CD4-positive, alpha-beta memory T cell (primary cell): Measurements from ENCODE around the gene NEU2. TPM values are rescaled to one million over a fixed set of nuclear protein-coding genes. Genes with fewer than 3 reads are reported as not detected.

ENCODE experiments used
- CTCF ChIA-PET: fragments of 350-600 bp; sonication (Branson Sonifier 250); formaldehyde crosslinking; loops from one replicate; lab custom pipeline; 2021; ENCODE audit warnings: inconsistent platforms; ENCODE audit not compliant: partially characterized antibody; lab: Charles Lee
- POLR2A ChIA-PET: fragments of 350-600 bp; sonication (Branson Sonifier 250); formaldehyde crosslinking; loops from one replicate; lab custom pipeline; 2021; ENCODE audit not compliant: partially characterized antibody; lab: Charles Lee
- DNase-seq, 5 donors: peaks; one replicate each; pipeline versions ENCODE4 v3.0.0 to v3.0.0-alpha.2; 2020 to 2022; ENCODE audit warnings: mixed read lengths in 1 of 5
- H3K27ac ChIP-seq: one replicate; pipeline ENCODE4 v1.7.0; 2013; ENCODE audit warnings: low read depth, low read length
- H3K27me3 ChIP-seq: 2 replicates; pipeline ENCODE4 v1.7.0; 2013; ENCODE audit warnings: mild to moderate bottlenecking, low read length, moderate library complexity; ENCODE audit not compliant: insufficient read depth
- H3K36me3 ChIP-seq: 2 replicates; pipeline ENCODE4 v1.7.0; 2013; ENCODE audit warnings: mild to moderate bottlenecking, low read length, moderate library complexity; ENCODE audit not compliant: insufficient read depth
- H3K4me1 ChIP-seq: 2 replicates; pipeline ENCODE4 v1.7.0; 2013; ENCODE audit warnings: mild to moderate bottlenecking, low read length, moderate library complexity; ENCODE audit not compliant: insufficient read depth
- H3K4me3 ChIP-seq, 2 donors: one replicate each; pipeline ENCODE4 v1.7.0; 2013; ENCODE audit warnings: low read length in 2 of 2, mild to moderate bottlenecking in 1 of 2
- H3K9me3 ChIP-seq, 2 donors: one replicate each; pipeline ENCODE4 v1.7.0; 2013; ENCODE audit warnings: low read length in 2 of 2, control low read depth in 1 of 2; ENCODE audit not compliant: control insufficient read depth in 1 of 2
- H3K27ac Mint-ChIP-seq, 7 donors: one replicate each; pipeline ENCODE4 v1.8.0; 2020 to 2021; ENCODE audit warnings: mixed read lengths in 7 of 7, mild to moderate bottlenecking in 6 of 7, inconsistent platforms in 3 of 7, moderate library complexity in 3 of 7
- H3K27me3 Mint-ChIP-seq, 2 donors: one replicate each; pipeline ENCODE4 v1.8.0; 2020 to 2021; ENCODE audit warnings: mixed read lengths in 2 of 2
- H3K36me3 Mint-ChIP-seq, 2 donors: one replicate each; pipeline ENCODE4 v1.8.0; 2020 to 2021; ENCODE audit warnings: mixed read lengths in 2 of 2, inconsistent platforms in 1 of 2, mild to moderate bottlenecking in 1 of 2
- H3K4me1 Mint-ChIP-seq, 4 donors: one replicate each; pipeline ENCODE4 v1.8.0; 2020 to 2021; ENCODE audit warnings: mixed read lengths in 4 of 4, mild to moderate bottlenecking in 1 of 4
- H3K4me3 Mint-ChIP-seq, 8 donors: one replicate each; pipeline ENCODE4 v1.8.0; 2020 to 2021; ENCODE audit warnings: mixed read lengths in 8 of 8, mild to moderate bottlenecking in 7 of 8, moderate library complexity in 6 of 8, inconsistent platforms in 3 of 8
- H3K9me3 Mint-ChIP-seq, 8 donors: one replicate each; pipeline ENCODE4 v1.8.0; 2020 to 2021; ENCODE audit warnings: mixed read lengths in 8 of 8, mild to moderate bottlenecking in 5 of 8, inconsistent platforms in 3 of 8, moderate library complexity in 1 of 8
- intact Hi-C: fragments of 100-400 bp; cut with micrococcal nuclease; formaldehyde crosslinking; loops from one replicate; pipeline ENCODE4 v1.15.1; 2023
- polyA plus RNA-seq, 2 donors: library from polyadenylated mRNA; unstranded; fragments of 300-500 nt; fragmentation: Illumina TruSeq; gene quantifications; one replicate each; pipeline ENCODE4 v1.2.3, GENCODE V29; 2021
- total RNA-seq, 2 experiments: library from RNA; stranded (reverse); gene quantifications; one replicate each; pipeline ENCODE4 v1.2.3, GENCODE V29; 2021

The NEU2 gene
- total and polyA plus RNA-seq, 4 experiments from 2014 or later: not detected

- Mint-ChIP-seq H3K36me3 (no peaks in the 10 kb centered on the region), H3K9me3 (no peaks in the 10 kb centered on the region), H3K4me1 (no peaks in the 10 kb centered on the region), H3K27me3 (no peaks in the 10 kb centered on the region), H3K4me3 (no peak overlapping the region), H3K27ac (no peak overlapping the region)
- H3K36me3 ChIP-seq: no peaks in the 10 kb centered on the region
- no peak overlapping the region for H3K4me3 ChIP-seq
- POLR2A ChIA-PET: no interaction called here
- H3K4me1 ChIP-seq: no peaks in the 10 kb centered on the region
- no peaks in the 10 kb centered on the region for H3K27me3 ChIP-seq
- CTCF ChIA-PET: no interaction called here
- H3K27ac ChIP-seq: no peak overlapping the region
- no peaks in the 10 kb centered on the region for H3K9me3 ChIP-seq
- intact Hi-C loops: no loop called here
- DNase-seq: no peak
These were observed 3.8 kb downstream of the NEU2 start for GRCh38 chr2:233036162-233036838.

- Mint-ChIP-seq H3K4me3 (no peak overlapping the region), H3K27me3 (peaks cover under 1 to 2% of the 10 kb centered on the region in 2 donors), H3K9me3 (no peaks in the 10 kb centered on the region), H3K36me3 (no peaks in the 10 kb centered on the region), H3K4me1 (no peaks in the 10 kb centered on the region), H3K27ac (peak overlapping the region in 1 of 7 donors; percentile 37)
- ChIA-PET POLR2A (no interaction called here), CTCF (no interaction called here)
- no peak for DNase-seq
- H3K36me3 ChIP-seq: no peaks in the 10 kb centered on the region
- intact Hi-C loops: no loop called here
- no peaks in the 10 kb centered on the region for H3K4me1 ChIP-seq
- no peak overlapping the region for H3K4me3 ChIP-seq
- H3K9me3 ChIP-seq: no peaks in the 10 kb centered on the region
- no peak overlapping the region for H3K27ac ChIP-seq
- H3K27me3 ChIP-seq: no peaks in the 10 kb centered on the region
These were observed 4.6 kb downstream of the NEU2 start for GRCh38 chr2:233037078-233037477.

- POLR2A ChIA-PET: no interaction called here
- intact Hi-C loops: no loop called here
- Histone ChIP-seq H3K4me1 (no peaks in the 10 kb centered on the region), H3K4me3 (no peak overlapping the region), H3K27me3 (no peaks in the 10 kb centered on the region), H3K9me3 (no peaks in the 10 kb centered on the region), H3K36me3 (no peaks in the 10 kb centered on the region), H3K27ac (no peak overlapping the region)
- no peaks in the 10 kb centered on the region for H3K4me1 Mint-ChIP-seq
- no peak for DNase-seq
- H3K27me3 Mint-ChIP-seq: peaks cover 6 to 7% of the 10 kb centered on the region in 2 donors
- no peak overlapping the region for H3K4me3 Mint-ChIP-seq
- CTCF ChIA-PET: interaction anchor here (1.1 kb wide), 1 partner anchor 15 kb away, joined by 3 read pairs; no protein-coding TSS in a partner anchor
- H3K9me3 Mint-ChIP-seq: no peaks in the 10 kb centered on the region
- no peaks in the 10 kb centered on the region for H3K36me3 Mint-ChIP-seq
- peak overlapping the region in 1 of 7 donors; percentile 7 for H3K27ac Mint-ChIP-seq
These were observed 6.9 kb downstream of the NEU2 start for GRCh38 chr2:233039212-233039845.

GRCh38 chr2:233039846-233040530 is 7.5 kb downstream of the NEU2 start:
- H3K27me3 ChIP-seq: no peaks in the 10 kb centered on the region
- H3K27ac ChIP-seq: no peak overlapping the region
- ChIA-PET CTCF (no interaction called here), POLR2A (no interaction called here)
- H3K4me1 Mint-ChIP-seq: no peaks in the 10 kb centered on the region
- no peaks in the 10 kb centered on the region for H3K9me3 ChIP-seq
- H3K9me3 Mint-ChIP-seq: no peaks in the 10 kb centered on the region
- H3K27me3 Mint-ChIP-seq: peaks cover 6 to 7% of the 10 kb centered on the region in 2 donors
- no peaks in the 10 kb centered on the region for H3K36me3 ChIP-seq
- no peak overlapping the region for H3K27ac Mint-ChIP-seq
- no peak for DNase-seq
- intact Hi-C loops: no loop called here
- no peak overlapping the region for H3K4me3 ChIP-seq
- H3K36me3 Mint-ChIP-seq: no peaks in the 10 kb centered on the region
- no peaks in the 10 kb centered on the region for H3K4me1 ChIP-seq
- no peak overlapping the region for H3K4me3 Mint-ChIP-seq

- Histone ChIP-seq H3K4me3 (no peak overlapping the region), H3K9me3 (no peaks in the 10 kb centered on the region), H3K27me3 (no peaks in the 10 kb centered on the region), H3K36me3 (no peaks in the 10 kb centered on the region), H3K4me1 (no peaks in the 10 kb centered on the region), H3K27ac (no peak overlapping the region)
- DNase-seq: no peak
- CTCF ChIA-PET: no interaction called here
- intact Hi-C loops: no loop called here
- H3K9me3 Mint-ChIP-seq: no peaks in the 10 kb centered on the region
- POLR2A ChIA-PET: no interaction called here
- peaks cover 6 to 7% of the 10 kb centered on the region in 2 donors for H3K27me3 Mint-ChIP-seq
- H3K4me3 Mint-ChIP-seq: no peak overlapping the region
- no peaks in the 10 kb centered on the region for H3K4me1 Mint-ChIP-seq
- no peaks in the 10 kb centered on the region for H3K36me3 Mint-ChIP-seq
- peak overlapping the region in 1 of 7 donors; percentile 40 for H3K27ac Mint-ChIP-seq
These were observed 8.1 kb downstream of the NEU2 start for GRCh38 chr2:233040571-233040970.

DNA sequence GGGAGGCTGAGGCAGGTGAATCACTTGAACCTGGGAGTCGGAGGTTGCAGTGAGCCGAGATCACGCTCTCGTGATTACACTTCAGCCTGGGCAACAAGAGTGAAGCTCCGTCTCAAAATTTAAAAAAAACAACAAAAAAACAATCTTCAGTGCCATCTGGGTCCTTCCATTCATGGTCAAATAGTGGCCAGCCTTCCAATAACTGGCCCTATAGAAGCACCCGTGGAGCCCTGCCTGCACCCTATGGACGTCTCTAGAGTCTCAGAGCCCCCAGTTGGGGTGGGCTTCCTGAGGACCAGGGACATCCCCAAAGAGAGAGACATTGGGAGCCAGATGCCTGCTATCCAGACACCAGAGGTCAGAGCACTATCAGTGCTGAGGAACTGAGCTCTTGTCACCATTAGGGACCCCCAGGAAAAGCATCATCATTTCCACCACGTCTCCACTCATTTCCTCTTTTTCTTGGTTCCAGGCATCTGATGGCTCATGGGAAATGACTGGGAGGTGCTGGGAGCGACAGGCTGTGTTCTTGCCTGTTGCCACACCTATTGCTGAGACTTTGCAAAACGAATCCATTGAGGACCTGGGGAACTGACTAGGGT is 9.4 kb downstream of the NEU2 start:
- no peak overlapping the region for H3K4me3 Mint-ChIP-seq
- no peaks in the 10 kb centered on the region for H3K4me1 Mint-ChIP-seq
- no peaks in the 10 kb centered on the region for H3K9me3 ChIP-seq
- no peaks in the 10 kb centered on the region for H3K36me3 ChIP-seq
- H3K27me3 Mint-ChIP-seq: peaks cover 6 to 7% of the 10 kb centered on the region in 2 donors
- H3K27ac ChIP-seq: no peak overlapping the region
- H3K27ac Mint-ChIP-seq: peak overlapping the region in 1 of 7 donors; percentile 59
- H3K9me3 Mint-ChIP-seq: no peaks in the 10 kb centered on the region
- no peaks in the 10 kb centered on the region for H3K4me1 ChIP-seq
- H3K4me3 ChIP-seq: no peak overlapping the region
- ChIA-PET CTCF (interaction anchor here (0.5 to 3.7 kb wide), 3 partner anchors 12 to 1413 kb away, joined by 3 to 29 read pairs (median 4); no protein-coding TSS in a partner anchor), POLR2A (interaction anchor here (0.6 kb wide), 1 partner anchor 183 kb away, joined by 3 read pairs; no protein-coding TSS in a partner anchor)
- no peaks in the 10 kb centered on the region for H3K36me3 Mint-ChIP-seq
- intact Hi-C loops: no loop called here
- no peaks in the 10 kb centered on the region for H3K27me3 ChIP-seq
- DNase-seq: no peak

GRCh38 chr2:233042549-233042948 is 10.1 kb downstream of the NEU2 start:
- no peak overlapping the region for H3K27ac ChIP-seq
- H3K4me1 Mint-ChIP-seq: no peaks in the 10 kb centered on the region
- H3K4me3 Mint-ChIP-seq: peak overlapping the region in 1 of 8 donors; percentile 47
- ChIA-PET CTCF (interaction anchor here (0.5 to 3.7 kb wide), 3 partner anchors 11 to 1414 kb away, joined by 3 to 29 read pairs (median 4); no protein-coding TSS in a partner anchor), POLR2A (no interaction called here)
- intact Hi-C loops: no loop called here
- no peak overlapping the region for H3K27ac Mint-ChIP-seq
- peaks cover 6 to 7% of the 10 kb centered on the region in 2 donors for H3K27me3 Mint-ChIP-seq
- no peaks in the 10 kb centered on the region for H3K9me3 Mint-ChIP-seq
- no peak overlapping the region for H3K4me3 ChIP-seq
- no peak for DNase-seq
- no peaks in the 10 kb centered on the region for H3K27me3 ChIP-seq
- no peaks in the 10 kb centered on the region for H3K36me3 ChIP-seq
- H3K36me3 Mint-ChIP-seq: no peaks in the 10 kb centered on the region
- H3K4me1 ChIP-seq: no peaks in the 10 kb centered on the region
- no peaks in the 10 kb centered on the region for H3K9me3 ChIP-seq
